Osteoblast (primary cell): ENCODE data around the gene TNFRSF1B. TPM values are rescaled to one million over a fixed set of nuclear protein-coding genes. Genes with fewer than 3 reads are reported as not detected.

ENCODE experiments used
- DNase-seq: peaks from one replicate; pipeline ENCODE4 v3.0.0; 2011; ENCODE audit warnings: low spot score, mixed read lengths; ENCODE audit not compliant: insufficient read length; ENCODE audit errors: missing footprints
- H2AFZ ChIP-seq: 2 replicates; pipeline ENCODE4 v1.6.0; 2011; ENCODE audit warnings: mild to moderate bottlenecking, low read length
- H3K27ac ChIP-seq: 2 replicates; pipeline ENCODE4 v1.5.1; 2011; ENCODE audit warnings: mild to moderate bottlenecking, low read depth, low read length, moderate library complexity
- H3K27me3 ChIP-seq: 2 replicates; pipeline ENCODE4 v1.6.0; 2012; ENCODE audit warnings: mild to moderate bottlenecking, control low read depth, inconsistent platforms, low read length, moderate library complexity; ENCODE audit not compliant: insufficient read depth
- H3K36me3 ChIP-seq: 2 replicates; pipeline ENCODE4 v1.5.1; 2011; ENCODE audit warnings: mild to moderate bottlenecking, low read length, control low read depth, moderate library complexity; ENCODE audit not compliant: insufficient read depth
- H3K4me1 ChIP-seq: 2 replicates; pipeline ENCODE4 v1.5.1; 2011; ENCODE audit warnings: mild to moderate bottlenecking, low read length, control low read depth, moderate library complexity; ENCODE audit not compliant: insufficient read depth
- H3K4me2 ChIP-seq: 2 replicates; pipeline ENCODE4 v1.6.0; 2011; ENCODE audit warnings: mild to moderate bottlenecking, low read length; ENCODE audit not compliant: insufficient read depth
- H3K4me3 ChIP-seq: fragments of 200-600 bp; sonication (generic); 3 replicates; pipeline ENCODE4 v1.5.1; 2012; ENCODE audit warnings: mild to moderate bottlenecking, low read length, inconsistent platforms; ENCODE audit not compliant: insufficient read depth
- H3K79me2 ChIP-seq: 2 replicates; pipeline ENCODE4 v1.6.0; 2012; ENCODE audit warnings: mild to moderate bottlenecking, low read length, control low read depth, inconsistent platforms; ENCODE audit not compliant: insufficient read depth
- H3K9me3 ChIP-seq: 2 replicates; pipeline ENCODE4 v1.5.1; 2011; ENCODE audit warnings: low read depth, low read length, control low read depth
- H4K20me1 ChIP-seq: 2 replicates; pipeline ENCODE4 v1.6.0; 2012; ENCODE audit warnings: mild to moderate bottlenecking, low read length, control low read depth; ENCODE audit not compliant: insufficient read depth
- CTCF ChIP-seq: IDR thresholded peaks from 2 replicates; pipeline ENCODE4 v1.5.1; 2011; ENCODE audit warnings: mild to moderate bottlenecking, low read depth, low read length, moderate library complexity; ENCODE audit errors: extremely low read depth
- total RNA-seq: library from RNA; depleted of rRNA; stranded (reverse); fragments of >200 nt; gene quantifications from 2 replicates; pipeline ENCODE4 v1.2.3, GENCODE V29; 2012

TNFRSF1B gene
- total RNA-seq, 1 donor = 12.7 TPM

GRCh38 chr1:12176298-12177118 lies 9.7 kb downstream of the TNFRSF1B start:
- Histone ChIP-seq H3K4me1 (peaks cover 21% of the 10 kb centered on the region), H3K4me3 (no peak overlapping the region), H3K4me2 (no peak overlapping the region), H3K36me3 (no peaks in the 10 kb centered on the region), H3K79me2 (peaks cover 66% of the 10 kb centered on the region), H3K27me3 (no peaks in the 10 kb centered on the region), H3K27ac (no peak overlapping the region), H4K20me1 (peaks cover 7% of the 10 kb centered on the region), H3K9me3 (no peaks in the 10 kb centered on the region), H2AFZ (no peak overlapping the region)
- peak; percentile 53 for DNase-seq
- no peak for TF ChIP-seq CTCF

- H3K27ac ChIP-seq = peak overlapping the region; percentile 96
- no peaks in the 10 kb centered on the region for H3K9me3 ChIP-seq
Observed at GRCh38 chr1:12177156-12177998, 10.6 kb downstream of the TNFRSF1B start.

DNA sequence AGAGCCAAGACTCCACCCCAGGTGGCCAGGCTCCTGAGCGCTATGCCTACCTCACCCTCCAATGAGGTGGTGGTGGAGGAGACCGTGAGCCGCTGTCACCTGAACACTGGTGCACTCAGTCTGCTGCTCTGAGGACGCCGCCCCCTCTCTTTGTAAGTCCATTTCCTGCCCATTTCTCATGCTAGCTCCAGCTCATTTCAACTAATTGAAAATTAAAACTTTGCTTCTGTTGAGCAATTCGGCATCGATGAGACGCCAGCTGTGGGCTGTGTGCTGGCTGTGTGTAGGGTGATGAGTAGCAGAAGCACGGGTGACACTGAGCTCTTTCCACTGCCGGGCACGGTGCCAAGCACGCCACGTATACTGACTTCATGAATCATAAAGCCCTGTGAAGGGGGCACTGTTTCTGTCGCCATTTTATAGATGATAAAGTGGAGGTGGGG lies 11.2 kb downstream of the TNFRSF1B start:
- Histone ChIP-seq H3K4me3 (no peak overlapping the region), H3K4me1 (peaks cover 21% of the 10 kb centered on the region), H4K20me1 (peaks cover under 1% of the 10 kb centered on the region), H3K4me2 (peak overlapping the region; percentile 49), H3K9me3 (no peaks in the 10 kb centered on the region), H2AFZ (peak overlapping the region; percentile 63), H3K36me3 (no peaks in the 10 kb centered on the region), H3K27me3 (no peaks in the 10 kb centered on the region), H3K79me2 (peaks cover 53% of the 10 kb centered on the region), H3K27ac (peak overlapping the region; percentile 96)
- peak; percentile 92 for DNase-seq
- TF ChIP-seq CTCF = no peak

More at GRCh38 chr1:12177156-12177998, 10.6 kb downstream of the TNFRSF1B start:
- H3K4me2 ChIP-seq = peak overlapping the region; percentile 49
- DNase-seq = peak; percentile 79
- no peak for TF ChIP-seq CTCF
- H4K20me1 ChIP-seq = peaks cover 6% of the 10 kb centered on the region
- peaks cover 59% of the 10 kb centered on the region for H3K79me2 ChIP-seq
- no peaks in the 10 kb centered on the region for H3K36me3 ChIP-seq
- H2AFZ ChIP-seq = no peak overlapping the region
- peaks cover 21% of the 10 kb centered on the region for H3K4me1 ChIP-seq
- no peaks in the 10 kb centered on the region for H3K27me3 ChIP-seq
- H3K4me3 ChIP-seq = no peak overlapping the region

DNA sequence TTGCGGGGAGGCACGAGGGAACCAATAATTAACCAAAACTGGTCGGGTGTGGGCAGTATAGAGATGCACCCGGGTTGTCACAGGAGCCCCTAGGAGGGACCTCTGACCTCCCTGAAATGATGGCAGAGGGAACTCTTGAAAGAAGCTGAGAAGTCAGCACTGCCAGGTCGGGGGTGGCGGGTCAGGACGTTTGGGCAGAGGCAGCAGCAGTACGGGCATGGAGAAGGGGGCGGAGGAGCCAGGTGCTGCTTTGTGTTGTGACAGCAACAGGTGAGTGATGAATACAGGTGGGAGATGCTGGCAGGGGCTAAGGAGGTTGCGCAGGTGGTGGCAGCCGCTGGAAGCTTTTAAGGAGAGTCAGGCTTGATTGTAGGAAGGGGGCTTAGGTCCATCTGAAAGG lies 11.7 kb downstream of the TNFRSF1B start:
- H3K9me3 ChIP-seq = no peaks in the 10 kb centered on the region
- H3K79me2 ChIP-seq = peaks cover 48% of the 10 kb centered on the region
- no peaks in the 10 kb centered on the region for H3K36me3 ChIP-seq
- H3K27me3 ChIP-seq = no peaks in the 10 kb centered on the region
- peak overlapping the region; percentile 49 for H3K4me2 ChIP-seq
- peaks cover 21% of the 10 kb centered on the region for H3K4me1 ChIP-seq
- H3K27ac ChIP-seq = peak overlapping the region; percentile 96
- no peak for DNase-seq
- H4K20me1 ChIP-seq = no peaks in the 10 kb centered on the region
- no peak overlapping the region for H3K4me3 ChIP-seq
- H2AFZ ChIP-seq = peak overlapping the region; percentile 63
- no peak for TF ChIP-seq CTCF
